ENCODE data around the gene ACSL5. TPM values are rescaled to one million over a fixed set of nuclear protein-coding genes. Genes with fewer than 3 reads are reported as not detected.
"Not testable (repeated sequence)": the region's sequence is repeated elsewhere in the genome, so short reads cannot be mapped to it uniquely, and the experiment has no call there.

Gene ACSL5
- total RNA-seq, 2 donors from 2014 or later = 216 to 301 TPM

GRCh38 chr10:112393341-112393740 is 19.4 kb downstream of the ACSL5 start:
- ATAC-seq (peak; percentile 30), DNase-seq (peak; percentile 45 to 49)
- intact Hi-C loops (cut with DNase I, micrococcal nuclease) = no loop called here

GRCh38 chr10:112393827-112394226 is 19.9 kb downstream of the ACSL5 start:
- no peak for ATAC-seq
- intact Hi-C loops (cut with DNase I, micrococcal nuclease) = no loop called here

GRCh38 chr10:112394475-112394875 is 20.6 kb downstream of the ACSL5 start:
- peak; percentile 58 to 72 for DNase-seq
- ATAC-seq = peak; percentile 76
- intact Hi-C loops (cut with DNase I, micrococcal nuclease) = no loop called here

More at GRCh38 chr10:112393827-112394226, 19.9 kb downstream of the ACSL5 start:
- DNase-seq = no peak

- DNase-seq (peak in 1 of 2 donors; percentile 18), ATAC-seq (no peak)
- intact Hi-C loops (cut with DNase I, micrococcal nuclease) = no loop called here
These were observed 22.1 kb downstream of the ACSL5 start for GRCh38 chr10:112395809-112396530.

GRCh38 chr10:112397592-112397991 is 23.7 kb downstream of the ACSL5 start:
- no peak for DNase-seq
- ATAC-seq = no peak
- intact Hi-C loops (cut with DNase I, micrococcal nuclease) = no loop called here

GRCh38 chr10:112402917-112403316 is 29.0 kb downstream of the ACSL5 start:
- ATAC-seq = peak; percentile 86
- no peak for DNase-seq
- intact Hi-C loops (cut with DNase I, micrococcal nuclease) = no loop called here

GRCh38 chr10:112404617-112405016 is 30.7 kb downstream of the ACSL5 start:
- intact Hi-C loops (cut with DNase I, micrococcal nuclease) = no loop called here
- peak; percentile 15 for ATAC-seq
- DNase-seq = no peak

GRCh38 chr10:112406806-112407205 is 32.9 kb downstream of the ACSL5 start:
- DNase-seq; ATAC-seq; intact Hi-C loops (cut with DNase I, micrococcal nuclease): not testable (repeated sequence)

- peak; percentile 67 for ATAC-seq
- no peak for DNase-seq
- intact Hi-C loops (cut with DNase I, micrococcal nuclease) = no loop called here
These were observed 33.8 kb downstream of the ACSL5 start for GRCh38 chr10:112407696-112408095.

GRCh38 chr10:112409299-112409698 is 35.4 kb downstream of the ACSL5 start:
- peak; percentile 60 for ATAC-seq

GRCh38 chr10:112409755-112410154 is 35.8 kb downstream of the ACSL5 start:
- ATAC-seq (no peak), DNase-seq (no peak)
- intact Hi-C loops (cut with DNase I, micrococcal nuclease) = no loop called here

More at GRCh38 chr10:112409299-112409698, 35.4 kb downstream of the ACSL5 start:
- intact Hi-C loops (cut with DNase I, micrococcal nuclease) = no loop called here
- DNase-seq = no peak

GRCh38 chr10:112412696-112413095 is 38.8 kb downstream of the ACSL5 start:
- DNase-seq (no peak), ATAC-seq (no peak)
- intact Hi-C loops (cut with DNase I, micrococcal nuclease) = no loop called here

- ATAC-seq (no peak), DNase-seq (no peak)
- intact Hi-C loops (cut with DNase I, micrococcal nuclease) = no loop called here
These were observed 47.8 kb downstream of the ACSL5 start for GRCh38 chr10:112421731-112422130.

GRCh38 chr10:112424651-112425050 is 50.7 kb downstream of the ACSL5 start:
- ATAC-seq (peak; percentile 34), DNase-seq (no peak)
- intact Hi-C loops (cut with DNase I, micrococcal nuclease) = no loop called here

GRCh38 chr10:112426111-112426510 is 52.2 kb downstream of the ACSL5 start:
- DNase-seq (no peak), ATAC-seq (no peak)
- intact Hi-C loops (cut with DNase I, micrococcal nuclease) = no loop called here

- intact Hi-C loops (cut with DNase I, micrococcal nuclease) = no loop called here
- ATAC-seq = peak; percentile 13
- no peak for DNase-seq
These were observed 55.2 kb downstream of the ACSL5 start for GRCh38 chr10:112429147-112429546.

GRCh38 chr10:112429654-112430230 is 55.8 kb downstream of the ACSL5 start:
- ATAC-seq (peak; percentile 71), DNase-seq (no peak)
- intact Hi-C loops (cut with DNase I, micrococcal nuclease) = loop anchor here in 1 of 2 donors (10.0 kb wide), 1 partner anchor 255 kb away; no protein-coding TSS in a partner anchor

- ATAC-seq = no peak
- intact Hi-C loops (cut with DNase I, micrococcal nuclease) = loop anchor here in 1 of 2 donors (10.0 kb wide), 1 partner anchor 258 kb away; no protein-coding TSS in a partner anchor
- no peak for DNase-seq
These were observed 59.2 kb downstream of the ACSL5 start for GRCh38 chr10:112433136-112433535.

- DNase-seq (no peak), ATAC-seq (peak; percentile 73)
- intact Hi-C loops (cut with DNase I, micrococcal nuclease) = loop anchor here in 1 of 2 donors (10.0 kb wide), 1 partner anchor 260 kb away; no protein-coding TSS in a partner anchor
These were observed 61.2 kb downstream of the ACSL5 start for GRCh38 chr10:112434988-112435619.

GRCh38 chr10:112438356-112438755 is 64.4 kb downstream of the ACSL5 start:
- intact Hi-C loops (cut with DNase I, micrococcal nuclease) = loop anchor here in 1 of 2 donors (10.0 kb wide), 1 partner anchor 264 kb away; no protein-coding TSS in a partner anchor
- ATAC-seq = no peak

More at GRCh38 chr10:112438356-112438755, 64.4 kb downstream of the ACSL5 start:
- no peak for DNase-seq

Measured in left colon (tissue), 2 donors.